ENCODE results near the gene GALNT18. TPM values are rescaled to one million over a fixed set of nuclear protein-coding genes. Genes with fewer than 3 reads are reported as not detected.

Gene GALNT18
- total and polyA plus RNA-seq, 2 of the 4 experiments (the other 2 are of a cell fraction): 9.5 to 11.3 TPM

GRCh38 chr11:11608783-11609232 is 13.0 kb downstream of the GALNT18 start:
- ChIA-PET POLR2A (ENCODE audit: unreplicated experiment) (no interaction called here), CTCF (no interaction called here)
- no peak overlapping the region for H3K18ac ChIP-seq (ENCODE audit: low read depth, low read length)
- no peak overlapping the region for H3K23ac ChIP-seq (ENCODE audit: low read depth, low read length)
- H4K5ac ChIP-seq (ENCODE audit: low read depth, low read length): no peak overlapping the region
- H3K27me3 ChIP-seq (ENCODE audit: control insufficient read depth, insufficient read depth, low read length): no peaks in the 10 kb centered on the region; the same call in 1 of the 2 replicates
- H3K4me3 ChIP-seq (ENCODE audit: insufficient read depth, low read depth, low read length): no peak overlapping the region
- H3K36me3 ChIP-seq (ENCODE audit: control insufficient read depth, insufficient read depth, low read length): no peaks in the 10 kb centered on the region
- no peaks in the 10 kb centered on the region for H3K9me3 ChIP-seq (ENCODE audit: control insufficient read depth, insufficient read depth, low read length)
- intact Hi-C loops (cut with micrococcal nuclease): no loop called here
- H3K4ac ChIP-seq (ENCODE audit: low read depth, low read length): no peak overlapping the region
- H3K79me1 ChIP-seq (ENCODE audit: low read depth in 1 of 2, low read length in 2 of 2): 0 out of 4 replicates have a peak, but pooled peaks cover 0 to 2% of the 10 kb centered on the region in 2 experiments
- H2AK9ac ChIP-seq (replicated peaks; ENCODE audit: low read depth, low read length, poor library complexity): peak overlapping the region; percentile 31
- no peak overlapping the region for H2BK5ac ChIP-seq (ENCODE audit: low read depth, low read length, poor library complexity, severe bottlenecking)
- H4K91ac ChIP-seq (ENCODE audit: insufficient read depth, low read depth, low read length): no peak overlapping the region; the same call in 1 of the 2 replicates
- no peak overlapping the region for H2AK5ac ChIP-seq (ENCODE audit: low read depth, low read length)
- no peak overlapping the region for H2BK20ac ChIP-seq (ENCODE audit: low read depth, low read length)
- no peak overlapping the region for H2AFZ ChIP-seq (replicated peaks; ENCODE audit: low read length, poor library complexity)
- peak; percentile 86 for ATAC-seq (ENCODE audit: low read depth)
- no peak overlapping the region for H3K14ac ChIP-seq (replicated peaks; ENCODE audit: low read depth, low read length)
- H3K9me1 ChIP-seq (ENCODE audit: insufficient read depth, low read length): no peaks in the 10 kb centered on the region
- no peak overlapping the region for H3K56ac ChIP-seq (ENCODE audit: extremely low read depth, insufficient read depth, low read length)
- dilution Hi-C loops (cut with HindIII; ENCODE audit: low sequenced_read_pairs, unreplicated experiment): no loop called here
- no peak overlapping the region for H3K27ac ChIP-seq (ENCODE audit: insufficient read depth, low read length)
- no peaks in the 10 kb centered on the region for H4K20me1 ChIP-seq (ENCODE audit: insufficient read depth, low read length)
- peak; percentile 71 for DNase-seq
- in situ Hi-C loops (cut with MboI; ENCODE audit: low sequenced_read_pairs): no loop called here
- H2BK15ac ChIP-seq (ENCODE audit: low read depth, low read length): no peak overlapping the region
- H4K8ac ChIP-seq (ENCODE audit: low read depth in 2 of 2, low read length in 2 of 2): no peak overlapping the region
- no peak overlapping the region for H3K4me2 ChIP-seq (ENCODE audit: low read depth, low read length)
- H3K4me1 ChIP-seq (ENCODE audit: control insufficient read depth, insufficient read depth, low read length): peaks cover 2% of the 10 kb centered on the region; the same call in 1 of the 2 replicates
- H2BK120ac ChIP-seq (ENCODE audit: low read depth, low read length): no peak overlapping the region
- no peak for TF ChIP-seq RFX5 (IDR thresholded peaks at IDR 0.05; ENCODE audit: low read depth, low read length)
- TF ChIP-seq MAFK (IDR thresholded peaks at IDR 0.05; ENCODE audit: low read depth, low read length): no peak
- TF ChIP-seq FOS (IDR thresholded peaks at IDR 0.05; ENCODE audit: low read depth, low read length): no peak
- TF ChIP-seq CHD1 (IDR thresholded peaks at IDR 0.05; ENCODE audit: low read depth, low read length): no peak
- TF ChIP-seq RCOR1 (IDR thresholded peaks at IDR 0.05; ENCODE audit: insufficient replicate concordance, low read length): no peak
- no peak for TF ChIP-seq MXI1 (IDR thresholded peaks at IDR 0.05; ENCODE audit: borderline replicate concordance, low read depth, low read length)
- TF ChIP-seq RAD21 (IDR thresholded peaks at IDR 0.05; ENCODE audit: low read length): no peak
- no peak for TF ChIP-seq CTCF (conservative IDR thresholded peaks at IDR 0.05; ENCODE audit: low read depth, low read length)
- no peak for TF ChIP-seq NFE2L2 (IDR thresholded peaks at IDR 0.05; ENCODE audit: low read depth, low read length)
- no peak for TF ChIP-seq POLR2A (IDR thresholded peaks at IDR 0.05; ENCODE audit: low read depth, low read length)
- no peak for TF ChIP-seq BHLHE40 (IDR thresholded peaks at IDR 0.05; ENCODE audit: low read depth, low read length)
- no peak for TF ChIP-seq ELK1 (IDR thresholded peaks at IDR 0.05; ENCODE audit: borderline replicate concordance, low read depth, low read length)
- no peak for TF ChIP-seq MAZ (IDR thresholded peaks at IDR 0.05; ENCODE audit: borderline replicate concordance, low read depth, low read length)
- TF ChIP-seq CEBPB (IDR thresholded peaks at IDR 0.05; ENCODE audit: low read depth, low read length): no peak
- TF ChIP-seq USF2 (IDR thresholded peaks at IDR 0.05; ENCODE audit: low read depth, low read length): no peak
- no peak for TF ChIP-seq SMC3 (IDR thresholded peaks at IDR 0.05; ENCODE audit: low read depth, low read length)
- no peak overlapping the region for H3K9ac ChIP-seq (ENCODE audit: low read depth, low read length)
- WGBS, 2 experiments (ENCODE audit: extremely low coverage in 2 of 2, insufficient read length in 1 of 2): 60% methylated on average over 1 of the region's 2 CpGs; no CpG with 5 or more reads in 1 of the 2 experiments
- BruUV-seq (replicated peaks): no TSS peak

All from IMR-90 (cell line).